Panc1 (cell line): ENCODE measurements around the gene MRPL22. TPM values are rescaled to one million over a fixed set of nuclear protein-coding genes. Genes with fewer than 3 reads are reported as not detected.
A peak's percentile ranks its signal among the peaks of the same experiment; 100 is the strongest.
"Not testable (repeated sequence)": the region's sequence is repeated elsewhere in the genome, so short reads cannot be mapped to it uniquely, and the experiment has no call there.

Experiments
- ATAC-seq: fragments of 200-7000 bp; cut with Tn5 transposase; 2 replicates; pipeline ENCODE4 v1.9.1; 2020; ENCODE audit warnings: mild to moderate bottlenecking, moderate library complexity
- BruUV-seq: library from RNA; stranded (reverse); fragments of 400-500 nt; replicated peaks from 2 replicates; lab custom pipeline; 2021; lab: Mats Ljungman, UMichigan
- CTCF ChIA-PET: fragments of 300-600 bp; sonication (Branson Sonifier 250); formaldehyde crosslinking; loops from one replicate; lab custom pipeline; 2022; ENCODE audit warnings: antibody characterized with exemption; lab: Charles Lee
- POLR2A ChIA-PET: fragments of 300-600 bp; sonication (Branson Sonifier 250); formaldehyde crosslinking; loops from one replicate; lab custom pipeline; 2022; ENCODE audit warnings: antibody characterized with exemption; lab: Charles Lee
- DNase-seq: peaks from one replicate; pipeline ENCODE4 v3.0.0-alpha.2; 2010; ENCODE audit warnings: low read depth, low spot score
- H3K27ac ChIP-seq: 2 replicates; pipeline ENCODE4 v1.5.1; 2011; ENCODE audit warnings: mild to moderate bottlenecking, low read length, inconsistent platforms
- H3K27me3 ChIP-seq: fragments of 200-500 bp; sonication (Bioruptor generic); 2 replicates; pipeline ENCODE4 v1.6.0; 2014; ENCODE audit warnings: low read length, inconsistent platforms; ENCODE audit not compliant: control insufficient read depth, insufficient read depth
- H3K36me3 ChIP-seq: fragments of 200-500 bp; sonication (Bioruptor generic); 2 replicates; pipeline ENCODE4 v1.5.1; 2014; ENCODE audit warnings: inconsistent platforms, mild to moderate bottlenecking, low read length, moderate library complexity; ENCODE audit not compliant: control insufficient read depth, insufficient read depth
- H3K4me1 ChIP-seq: 2 replicates; pipeline ENCODE4 v1.5.1; 2011; ENCODE audit warnings: inconsistent platforms, mild to moderate bottlenecking, low read length, moderate library complexity; ENCODE audit not compliant: control insufficient read depth, insufficient read depth
- H3K4me3 ChIP-seq, 2 experiments: 2 replicates each; pipeline ENCODE4 v1.5.1; 2011 to 2012; ENCODE audit warnings: low read depth in 2 of 2, low read length in 2 of 2, mild to moderate bottlenecking in 2 of 2, inconsistent platforms in 1 of 2, moderate library complexity in 1 of 2
- H3K9me3 ChIP-seq: fragments of 200-500 bp; sonication (Bioruptor generic); 2 replicates; pipeline ENCODE4 v1.5.1; 2014; ENCODE audit warnings: low read depth, mild to moderate bottlenecking, inconsistent platforms, low read length, moderate library complexity; ENCODE audit not compliant: control insufficient read depth, insufficient read depth
- CTCF ChIP-seq: fragments of 450-650 bp; IDR thresholded peaks from 2 replicates; pipeline ENCODE4 v1.5.1; 2017; ENCODE audit warnings: mild to moderate bottlenecking
- POLR2AphosphoS5 ChIP-seq: IDR thresholded peaks from 2 replicates; pipeline ENCODE4 v1.6.1; 2012; ENCODE audit warnings: mild to moderate bottlenecking, low read depth, low read length, moderate library complexity
- SIN3A ChIP-seq: IDR thresholded peaks from 2 replicates; pipeline ENCODE4 v1.6.1; 2012; ENCODE audit warnings: low read depth, mild to moderate bottlenecking, low read length, moderate library complexity, borderline replicate concordance; ENCODE audit not compliant: insufficient read depth
- TCF7L2 ChIP-seq: IDR thresholded peaks from 2 replicates; pipeline ENCODE4 v1.6.1; 2011; ENCODE audit warnings: mild to moderate bottlenecking, low read depth, low read length, inconsistent platforms
- in situ Hi-C: cut with HindIII; loops from 2 replicates; pipeline ENCODE4 v1.10.0; 2016; ENCODE audit warnings: low sequenced_read_pairs, low pct_unique_long_range_greater_than_20kb
- intact Hi-C: fragments of 100-400 bp; cut with micrococcal nuclease; formaldehyde crosslinking; loops from one replicate; pipeline ENCODE4 v1.10.0; 2022; ENCODE audit not compliant: unreplicated experiment
- total RNA-seq: library from RNA; stranded (reverse); gene quantifications from one replicate; pipeline ENCODE4 v1.2.1, GENCODE V29; 2021; ENCODE audit not compliant: unreplicated experiment
- TF ChIP-seq, protein P1 (sequence below), 2 experiments: IDR thresholded peaks; 2 replicates each; pipeline ENCODE4 v1.6.1; 2011 to 2012; ENCODE audit warnings: low read depth in 2 of 2, control low read depth in 1 of 2, low read length in 1 of 2, mild to moderate bottlenecking in 1 of 2, moderate library complexity in 1 of 2; ENCODE audit not compliant: insufficient read depth in 1 of 2

Gene MRPL22
- total RNA-seq, 1 experiment from 2014 or later, result 61.5 TPM

DNA sequence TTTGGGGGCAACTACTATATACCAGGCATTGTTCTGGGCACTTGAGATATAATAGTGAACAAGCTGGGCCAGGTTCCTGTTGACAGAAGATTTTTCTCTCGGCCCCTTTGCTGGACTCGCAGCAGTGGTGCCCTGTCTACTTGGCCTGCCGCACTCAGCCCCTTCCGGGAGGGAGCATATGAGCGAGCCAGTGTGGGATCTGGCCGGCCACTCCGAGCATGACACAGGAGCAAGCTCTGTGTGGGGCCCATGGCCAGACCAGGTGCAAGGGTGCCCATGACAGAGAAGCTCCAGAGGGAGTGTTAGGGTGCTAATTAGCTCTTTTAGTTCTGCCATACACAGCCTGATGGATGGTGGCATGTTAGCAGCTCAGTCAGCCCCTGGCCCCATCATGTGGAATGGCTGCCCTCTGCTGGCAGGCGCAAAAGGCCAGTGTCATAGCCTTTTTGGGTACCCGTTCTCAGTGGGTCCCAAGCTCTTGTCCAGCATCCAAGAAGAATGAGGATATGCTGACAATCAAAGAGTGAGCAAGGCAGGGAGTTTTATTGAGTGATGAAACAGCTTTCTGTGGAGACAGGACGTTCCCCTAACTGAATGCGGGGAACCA, 63.4 kb downstream of the MRPL22 start:
- H3K27me3 ChIP-seq, result no peaks in the 10 kb centered on the region
- POLR2A ChIA-PET, result no interaction called here
- CTCF ChIA-PET, result interaction anchor here (0.7 to 1.1 kb wide), 2 partner anchors 32 to 241 kb away, joined by 3 to 5 read pairs; no protein-coding TSS in a partner anchor
- no peaks in the 10 kb centered on the region for H3K9me3 ChIP-seq
- no peak overlapping the region for H3K4me3 ChIP-seq
- intact Hi-C loops, result no loop called here
- BruUV-seq, result no TSS peak
- DNase-seq (no peak), ATAC-seq (peak; percentile 87)
- no peak overlapping the region for H3K27ac ChIP-seq
- H3K4me1 ChIP-seq, result no peaks in the 10 kb centered on the region
- in situ Hi-C loops, result no loop called here
- H3K36me3 ChIP-seq, result no peaks in the 10 kb centered on the region
- TF ChIP-seq CTCF, result peak; percentile 74
- TF ChIP-seq TCF7L2, result no peak
- TF ChIP-seq, protein P1, sequence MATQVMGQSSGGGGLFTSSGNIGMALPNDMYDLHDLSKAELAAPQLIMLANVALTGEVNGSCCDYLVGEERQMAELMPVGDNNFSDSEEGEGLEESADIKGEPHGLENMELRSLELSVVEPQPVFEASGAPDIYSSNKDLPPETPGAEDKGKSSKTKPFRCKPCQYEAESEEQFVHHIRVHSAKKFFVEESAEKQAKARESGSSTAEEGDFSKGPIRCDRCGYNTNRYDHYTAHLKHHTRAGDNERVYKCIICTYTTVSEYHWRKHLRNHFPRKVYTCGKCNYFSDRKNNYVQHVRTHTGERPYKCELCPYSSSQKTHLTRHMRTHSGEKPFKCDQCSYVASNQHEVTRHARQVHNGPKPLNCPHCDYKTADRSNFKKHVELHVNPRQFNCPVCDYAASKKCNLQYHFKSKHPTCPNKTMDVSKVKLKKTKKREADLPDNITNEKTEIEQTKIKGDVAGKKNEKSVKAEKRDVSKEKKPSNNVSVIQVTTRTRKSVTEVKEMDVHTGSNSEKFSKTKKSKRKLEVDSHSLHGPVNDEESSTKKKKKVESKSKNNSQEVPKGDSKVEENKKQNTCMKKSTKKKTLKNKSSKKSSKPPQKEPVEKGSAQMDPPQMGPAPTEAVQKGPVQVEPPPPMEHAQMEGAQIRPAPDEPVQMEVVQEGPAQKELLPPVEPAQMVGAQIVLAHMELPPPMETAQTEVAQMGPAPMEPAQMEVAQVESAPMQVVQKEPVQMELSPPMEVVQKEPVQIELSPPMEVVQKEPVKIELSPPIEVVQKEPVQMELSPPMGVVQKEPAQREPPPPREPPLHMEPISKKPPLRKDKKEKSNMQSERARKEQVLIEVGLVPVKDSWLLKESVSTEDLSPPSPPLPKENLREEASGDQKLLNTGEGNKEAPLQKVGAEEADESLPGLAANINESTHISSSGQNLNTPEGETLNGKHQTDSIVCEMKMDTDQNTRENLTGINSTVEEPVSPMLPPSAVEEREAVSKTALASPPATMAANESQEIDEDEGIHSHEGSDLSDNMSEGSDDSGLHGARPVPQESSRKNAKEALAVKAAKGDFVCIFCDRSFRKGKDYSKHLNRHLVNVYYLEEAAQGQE (IDR thresholded peaks at IDR 0.05; ENCODE audit: insufficient read depth in 1 of 2, low read depth in 2 of 2, low read length in 1 of 2), result no peak
- TF ChIP-seq POLR2AphosphoS5, result no peak
- no peak for TF ChIP-seq SIN3A

GRCh38 chr5:155006265-155006664, 65.4 kb downstream of the MRPL22 start:
- in situ Hi-C loops, DNase-seq, H3K4me3 ChIP-seq, H3K4me1 ChIP-seq, POLR2A ChIA-PET, BruUV-seq, H3K9me3 ChIP-seq, H3K27ac ChIP-seq, ATAC-seq, CTCF ChIA-PET, H3K27me3 ChIP-seq, intact Hi-C loops, H3K36me3 ChIP-seq: not testable (repeated sequence)

DNA sequence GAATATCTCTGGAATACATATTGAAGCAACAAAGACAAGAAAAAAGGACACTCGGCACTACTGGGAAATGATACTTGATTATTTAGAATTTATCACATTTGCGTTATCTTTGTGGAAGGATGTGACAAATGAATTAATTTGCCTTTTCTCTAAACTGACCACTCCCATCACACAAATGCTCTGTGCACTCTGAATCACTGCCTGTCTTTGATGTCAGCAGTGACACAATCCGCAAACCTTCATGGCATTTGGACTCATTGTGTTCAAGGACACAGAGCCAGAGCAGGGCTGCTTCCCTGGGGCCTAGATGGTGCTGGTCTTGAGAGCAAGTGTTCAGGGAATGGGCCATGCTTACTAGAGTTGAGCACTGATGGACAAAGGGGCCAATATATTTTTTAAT, 67.8 kb downstream of the MRPL22 start:
- DNase-seq, result no peak
- Histone ChIP-seq H3K27me3 (peaks cover 4% of the 10 kb centered on the region; the same call in 1 of the 2 replicates), H3K27ac (no peak overlapping the region), H3K4me1 (no peaks in the 10 kb centered on the region), H3K36me3 (no peaks in the 10 kb centered on the region), H3K4me3 (no peak overlapping the region), H3K9me3 (no peaks in the 10 kb centered on the region)
- in situ Hi-C loops (no loop called here), intact Hi-C loops (no loop called here)
- POLR2A ChIA-PET, result no interaction called here
- TF ChIP-seq TCF7L2, result no peak
- no peak for TF ChIP-seq POLR2AphosphoS5
- TF ChIP-seq CTCF, result no peak
- TF ChIP-seq SIN3A, result no peak
- TF ChIP-seq, protein P1 (IDR thresholded peaks at IDR 0.05; ENCODE audit: insufficient read depth in 1 of 2, low read depth in 2 of 2, low read length in 1 of 2), result no peak
- no TSS peak for BruUV-seq
- CTCF ChIA-PET, result no interaction called here
- no peak for ATAC-seq
